ENCODE data around the gene ETS1. TPM values are rescaled to one million over a fixed set of nuclear protein-coding genes. Genes with fewer than 3 reads are reported as not detected.

Gene ETS1
- polyA plus RNA-seq, 1 donor from 2014 or later, result 0.42 TPM

GRCh38 chr11:128595221-128595620 lies 7.9 kb upstream of the ETS1 start:
- no peaks in the 10 kb centered on the region for H3K79me2 ChIP-seq (replicated peaks; ENCODE audit: insufficient read depth, low read length)
- H3K9me2 ChIP-seq (ENCODE audit: insufficient read depth, low read length), result no peaks in the 10 kb centered on the region
- H3F3A ChIP-seq (ENCODE audit: insufficient read depth, low read length, poor library complexity, severe bottlenecking), result no peaks in the 10 kb centered on the region
- H2AFZ ChIP-seq (ENCODE audit: low read depth, low read length), result no peak overlapping the region
- H4K20me1 ChIP-seq (ENCODE audit: insufficient read depth), result no peaks in the 10 kb centered on the region
- no peaks in the 10 kb centered on the region for H3K9me3 ChIP-seq (ENCODE audit: low read length)
- no peaks in the 10 kb centered on the region for H3K27me3 ChIP-seq (ENCODE audit: insufficient read depth, low read depth, low read length)
- H3K27ac ChIP-seq (ENCODE audit: low read length), result no peak overlapping the region
- no peak overlapping the region for H3K9ac ChIP-seq (ENCODE audit: low read length)
- TF ChIP-seq MXI1 (conservative IDR thresholded peaks at IDR 0.05; ENCODE audit: poor library complexity, severe bottlenecking), result no peak
- TF ChIP-seq REST (IDR thresholded peaks at IDR 0.05; ENCODE audit: borderline replicate concordance), result no peak
- TF ChIP-seq EP300 (conservative IDR thresholded peaks at IDR 0.05; ENCODE audit: poor library complexity, severe bottlenecking), result no peak
- no peak for TF ChIP-seq RAD21 (conservative IDR thresholded peaks at IDR 0.05)
- TF ChIP-seq, protein P1, sequence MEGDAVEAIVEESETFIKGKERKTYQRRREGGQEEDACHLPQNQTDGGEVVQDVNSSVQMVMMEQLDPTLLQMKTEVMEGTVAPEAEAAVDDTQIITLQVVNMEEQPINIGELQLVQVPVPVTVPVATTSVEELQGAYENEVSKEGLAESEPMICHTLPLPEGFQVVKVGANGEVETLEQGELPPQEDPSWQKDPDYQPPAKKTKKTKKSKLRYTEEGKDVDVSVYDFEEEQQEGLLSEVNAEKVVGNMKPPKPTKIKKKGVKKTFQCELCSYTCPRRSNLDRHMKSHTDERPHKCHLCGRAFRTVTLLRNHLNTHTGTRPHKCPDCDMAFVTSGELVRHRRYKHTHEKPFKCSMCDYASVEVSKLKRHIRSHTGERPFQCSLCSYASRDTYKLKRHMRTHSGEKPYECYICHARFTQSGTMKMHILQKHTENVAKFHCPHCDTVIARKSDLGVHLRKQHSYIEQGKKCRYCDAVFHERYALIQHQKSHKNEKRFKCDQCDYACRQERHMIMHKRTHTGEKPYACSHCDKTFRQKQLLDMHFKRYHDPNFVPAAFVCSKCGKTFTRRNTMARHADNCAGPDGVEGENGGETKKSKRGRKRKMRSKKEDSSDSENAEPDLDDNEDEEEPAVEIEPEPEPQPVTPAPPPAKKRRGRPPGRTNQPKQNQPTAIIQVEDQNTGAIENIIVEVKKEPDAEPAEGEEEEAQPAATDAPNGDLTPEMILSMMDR (IDR thresholded peaks at IDR 0.05; ENCODE audit: poor library complexity, severe bottlenecking), result no peak
- TF ChIP-seq SMC3 (conservative IDR thresholded peaks at IDR 0.05; ENCODE audit: poor library complexity), result no peak
- TF ChIP-seq EZH2 (IDR thresholded peaks at IDR 0.05; ENCODE audit: borderline replicate concordance, insufficient read depth, low read length, poor library complexity, severe bottlenecking), result no peak
- no peak for TF ChIP-seq TAF1 (IDR thresholded peaks at IDR 0.05; ENCODE audit: low read depth)
- TF ChIP-seq POLR2AphosphoS5 (IDR thresholded peaks at IDR 0.05), result no peak
- H3K36me3 ChIP-seq (ENCODE audit: insufficient read depth, low read length), result no peaks in the 10 kb centered on the region
- H3K4me3 ChIP-seq (ENCODE audit: low read length), result no peak overlapping the region
- no peak overlapping the region for H3K4me2 ChIP-seq (ENCODE audit: low read length)

GRCh38 chr11:128594226-128594625 lies 6.9 kb upstream of the ETS1 start:
- Histone ChIP-seq H3K79me2 (replicated peaks; ENCODE audit: insufficient read depth, low read length) (no peaks in the 10 kb centered on the region), H3K9ac (ENCODE audit: low read length) (no peak overlapping the region), H3K4me2 (ENCODE audit: low read length) (no peak overlapping the region), H2AFZ (ENCODE audit: low read depth, low read length) (no peak overlapping the region), H3K9me3 (ENCODE audit: low read length) (no peaks in the 10 kb centered on the region), H3K4me3 (ENCODE audit: low read length) (no peak overlapping the region), H4K20me1 (ENCODE audit: insufficient read depth) (no peaks in the 10 kb centered on the region), H3K9me2 (ENCODE audit: insufficient read depth, low read length) (no peaks in the 10 kb centered on the region), H3K27ac (ENCODE audit: low read length) (no peak overlapping the region), H3F3A (ENCODE audit: insufficient read depth, low read length, poor library complexity, severe bottlenecking) (no peaks in the 10 kb centered on the region), H3K36me3 (ENCODE audit: insufficient read depth, low read length) (no peaks in the 10 kb centered on the region), H3K27me3 (ENCODE audit: insufficient read depth, low read depth, low read length) (no peaks in the 10 kb centered on the region)
- TF ChIP-seq EP300 (conservative IDR thresholded peaks at IDR 0.05; ENCODE audit: poor library complexity, severe bottlenecking), result no peak
- no peak for TF ChIP-seq SMC3 (conservative IDR thresholded peaks at IDR 0.05; ENCODE audit: poor library complexity)
- TF ChIP-seq EZH2 (IDR thresholded peaks at IDR 0.05; ENCODE audit: borderline replicate concordance, insufficient read depth, low read length, poor library complexity, severe bottlenecking), result no peak
- no peak for TF ChIP-seq POLR2AphosphoS5 (IDR thresholded peaks at IDR 0.05)
- TF ChIP-seq REST (IDR thresholded peaks at IDR 0.05; ENCODE audit: borderline replicate concordance), result no peak
- TF ChIP-seq RAD21 (conservative IDR thresholded peaks at IDR 0.05), result no peak
- TF ChIP-seq TAF1 (IDR thresholded peaks at IDR 0.05; ENCODE audit: low read depth), result no peak
- TF ChIP-seq MXI1 (conservative IDR thresholded peaks at IDR 0.05; ENCODE audit: poor library complexity, severe bottlenecking), result no peak
- TF ChIP-seq, protein P1 (IDR thresholded peaks at IDR 0.05; ENCODE audit: poor library complexity, severe bottlenecking), result no peak
